ENCODE measurements around the gene ACSF3. TPM values are rescaled to one million over a fixed set of nuclear protein-coding genes. Genes with fewer than 3 reads are reported as not detected.

ACSF3 gene
- total RNA-seq, 1 experiment from 2014 or later = 30.8 TPM

GRCh38 chr16:89139907-89140361 lies 46.3 kb downstream of the ACSF3 start:
- no peaks in the 10 kb centered on the region for H3K36me3 ChIP-seq (ENCODE audit: control insufficient read depth, insufficient read depth, low read length)
- intact Hi-C loops (cut with micrococcal nuclease; ENCODE audit: unreplicated experiment) = no loop called here
- H3K9me3 ChIP-seq (ENCODE audit: control insufficient read depth, insufficient read depth, low read depth, low read length) = no peaks in the 10 kb centered on the region
- TF ChIP-seq POLR2AphosphoS5 (IDR thresholded peaks at IDR 0.05; ENCODE audit: low read depth, low read length) = no peak
- no peak for TF ChIP-seq TCF7L2 (IDR thresholded peaks at IDR 0.05; ENCODE audit: low read depth, low read length)
- no peak for TF ChIP-seq SIN3A (IDR thresholded peaks at IDR 0.05; ENCODE audit: borderline replicate concordance, insufficient read depth, low read depth, low read length)
- TF ChIP-seq REST (IDR thresholded peaks at IDR 0.05; ENCODE audit: insufficient read depth in 1 of 2, low read depth in 2 of 2, low read length in 1 of 2) = no peak
- TF ChIP-seq CTCF (IDR thresholded peaks at IDR 0.05) = no peak
- CTCF ChIA-PET = no interaction called here
- H3K4me3 ChIP-seq (ENCODE audit: low read depth in 2 of 2, low read length in 2 of 2) = no peak overlapping the region
- no TSS peak for BruUV-seq (replicated peaks)
- ATAC-seq (no peak), DNase-seq (ENCODE audit: low read depth, low spot score) (no peak)
- no peaks in the 10 kb centered on the region for H3K27me3 ChIP-seq (ENCODE audit: control insufficient read depth, insufficient read depth, low read length)
- H3K4me1 ChIP-seq (ENCODE audit: control insufficient read depth, insufficient read depth, low read length) = no peaks in the 10 kb centered on the region
- H3K27ac ChIP-seq (ENCODE audit: low read length) = no peak overlapping the region
- in situ Hi-C loops (cut with HindIII; ENCODE audit: low pct_unique_long_range_greater_than_20kb, low sequenced_read_pairs) = no loop called here
- POLR2A ChIA-PET = no interaction called here

- in situ Hi-C loops (cut with HindIII; ENCODE audit: low pct_unique_long_range_greater_than_20kb, low sequenced_read_pairs) = no loop called here
- intact Hi-C loops (cut with micrococcal nuclease; ENCODE audit: unreplicated experiment) = no loop called here
Observed at GRCh38 chr16:89140401-89140800, 46.7 kb downstream of the ACSF3 start.

More at GRCh38 chr16:89140401-89140800, 46.7 kb downstream of the ACSF3 start:
- no peaks in the 10 kb centered on the region for H3K36me3 ChIP-seq (ENCODE audit: control insufficient read depth, insufficient read depth, low read length)
- no peaks in the 10 kb centered on the region for H3K4me1 ChIP-seq (ENCODE audit: control insufficient read depth, insufficient read depth, low read length)
- ATAC-seq (no peak), DNase-seq (ENCODE audit: low read depth, low spot score) (no peak)
- no peaks in the 10 kb centered on the region for H3K9me3 ChIP-seq (ENCODE audit: control insufficient read depth, insufficient read depth, low read depth, low read length)
- CTCF ChIA-PET = no interaction called here
- no TSS peak for BruUV-seq (replicated peaks)
- TF ChIP-seq CTCF (IDR thresholded peaks at IDR 0.05) (no peak), POLR2AphosphoS5 (IDR thresholded peaks at IDR 0.05; ENCODE audit: low read depth, low read length) (no peak), SIN3A (IDR thresholded peaks at IDR 0.05; ENCODE audit: borderline replicate concordance, insufficient read depth, low read depth, low read length) (no peak), TCF7L2 (IDR thresholded peaks at IDR 0.05; ENCODE audit: low read depth, low read length) (no peak), REST (IDR thresholded peaks at IDR 0.05; ENCODE audit: insufficient read depth in 1 of 2, low read depth in 2 of 2, low read length in 1 of 2) (no peak)
- no peak overlapping the region for H3K4me3 ChIP-seq (ENCODE audit: low read depth in 2 of 2, low read length in 2 of 2)
- POLR2A ChIA-PET = no interaction called here
- H3K27me3 ChIP-seq (ENCODE audit: control insufficient read depth, insufficient read depth, low read length) = no peaks in the 10 kb centered on the region
- H3K27ac ChIP-seq (ENCODE audit: low read length) = no peak overlapping the region

Data from Panc1 (cell line).